Measurements from ENCODE around the gene IST1. TPM values are rescaled to one million over a fixed set of nuclear protein-coding genes. Genes with fewer than 3 reads are reported as not detected.

Gene IST1
- total RNA-seq, 1 experiment from 2014 or later, result 267 TPM

DNA sequence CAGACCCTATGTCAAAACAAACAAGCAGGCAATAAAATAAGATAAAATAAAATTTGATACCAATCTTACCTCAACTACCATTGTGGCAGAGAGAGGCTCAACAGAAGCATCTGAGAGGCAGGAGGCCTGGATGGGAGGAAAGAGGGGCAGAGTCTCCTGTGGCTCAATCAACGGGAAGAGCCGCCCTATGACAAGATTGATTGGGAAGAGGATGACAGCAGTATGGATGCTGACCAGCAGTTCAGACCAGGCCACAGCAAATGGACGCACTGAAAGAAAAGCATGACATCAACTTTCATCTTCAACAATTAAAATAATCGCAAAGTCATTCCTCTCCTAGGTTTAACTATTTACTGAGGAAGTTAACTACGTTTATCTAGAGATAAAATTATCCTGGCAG lies 57.5 kb downstream of the IST1 start:
- no peak for DNase-seq
- Histone ChIP-seq H3K27me3 (ENCODE audit: control insufficient read depth, insufficient read depth, low read length) (peaks cover 1% of the 10 kb centered on the region; the same call in 1 of the 2 replicates), H3K36me3 (replicated peaks; ENCODE audit: control insufficient read depth, insufficient read depth, low read length) (no peaks in the 10 kb centered on the region), H3K4me3 (ENCODE audit: insufficient read depth, low read depth, low read length) (no peak overlapping the region)

DNA sequence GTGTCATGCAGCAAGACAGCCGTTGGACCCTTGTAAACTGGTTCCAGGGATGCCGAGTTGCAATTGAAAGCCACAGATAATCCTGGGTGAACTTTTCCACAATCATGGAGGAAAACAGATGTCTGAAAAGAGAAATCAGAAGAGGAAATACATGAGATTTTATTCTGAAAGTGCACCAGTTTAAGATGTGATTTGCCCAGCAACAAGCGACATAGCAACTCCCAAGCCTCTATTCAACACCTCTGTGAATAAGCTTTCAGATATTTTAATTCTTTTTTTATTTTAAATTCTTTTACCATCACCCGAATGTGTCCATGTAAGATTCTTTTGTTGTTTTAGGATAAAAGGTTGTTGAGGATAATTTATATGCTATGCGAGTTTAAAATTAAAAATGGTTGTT lies 58.8 kb downstream of the IST1 start:
- DNase-seq, result no peak
- Histone ChIP-seq H3K4me3 (ENCODE audit: insufficient read depth, low read depth, low read length) (no peak overlapping the region), H3K36me3 (replicated peaks; ENCODE audit: control insufficient read depth, insufficient read depth, low read length) (no peaks in the 10 kb centered on the region), H3K27me3 (ENCODE audit: control insufficient read depth, insufficient read depth, low read length) (peaks cover 1% of the 10 kb centered on the region; the same call in 1 of the 2 replicates)

DNA sequence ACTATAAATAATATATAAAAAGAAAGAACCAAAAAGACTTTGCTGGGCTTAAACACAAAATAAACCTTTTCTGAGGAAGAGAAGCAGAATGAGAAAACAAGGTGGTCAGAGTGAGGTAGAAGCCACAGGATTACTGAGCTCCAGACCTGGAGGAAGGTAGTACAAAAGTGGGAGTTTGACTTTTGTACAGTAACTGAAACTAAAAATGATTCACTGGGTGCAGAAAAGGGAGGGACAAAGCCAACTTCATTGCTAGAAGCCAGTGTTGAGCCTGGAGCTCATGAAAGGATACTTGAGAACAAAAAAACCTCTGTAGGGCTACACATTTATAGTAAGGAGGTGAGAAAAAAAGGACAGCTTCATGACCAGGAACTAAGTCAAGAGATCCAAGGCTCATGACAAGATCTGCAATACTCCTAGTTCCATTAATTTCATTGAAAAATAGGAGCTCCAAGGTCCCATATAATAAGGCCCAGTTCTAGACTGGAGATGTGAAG lies 59.4 kb downstream of the IST1 start:
- Histone ChIP-seq H3K27me3 (ENCODE audit: control insufficient read depth, insufficient read depth, low read length) (peaks cover 1% of the 10 kb centered on the region; the same call in 1 of the 2 replicates), H3K4me3 (ENCODE audit: insufficient read depth, low read depth, low read length) (no peak overlapping the region), H3K36me3 (replicated peaks; ENCODE audit: control insufficient read depth, insufficient read depth, low read length) (no peaks in the 10 kb centered on the region)
- DNase-seq, result no peak

DNA sequence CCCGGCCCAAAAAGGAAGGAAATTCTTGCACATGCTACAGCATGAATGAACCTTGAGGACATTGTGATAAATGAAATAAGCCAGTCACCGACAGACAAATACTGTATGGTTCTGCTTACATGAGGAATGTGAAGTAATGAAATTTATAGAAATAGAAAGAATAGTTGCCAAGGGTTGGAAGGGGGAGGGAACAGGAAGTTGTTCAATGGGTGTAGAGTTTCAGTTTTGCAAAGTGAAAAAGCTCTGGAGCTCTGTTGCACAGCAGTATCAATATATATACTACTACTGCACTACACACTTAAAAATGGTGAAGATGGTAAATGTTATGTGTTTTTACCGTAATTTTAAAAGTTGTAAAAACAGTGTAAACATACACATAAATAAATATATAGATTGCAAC lies 61.2 kb downstream of the IST1 start:
- Histone ChIP-seq H3K27me3 (ENCODE audit: control insufficient read depth, insufficient read depth, low read length) (peaks cover 1% of the 10 kb centered on the region; the same call in 1 of the 2 replicates), H3K36me3 (replicated peaks; ENCODE audit: control insufficient read depth, insufficient read depth, low read length) (no peaks in the 10 kb centered on the region), H3K4me3 (ENCODE audit: insufficient read depth, low read depth, low read length) (no peak overlapping the region)
- no peak for DNase-seq

DNA sequence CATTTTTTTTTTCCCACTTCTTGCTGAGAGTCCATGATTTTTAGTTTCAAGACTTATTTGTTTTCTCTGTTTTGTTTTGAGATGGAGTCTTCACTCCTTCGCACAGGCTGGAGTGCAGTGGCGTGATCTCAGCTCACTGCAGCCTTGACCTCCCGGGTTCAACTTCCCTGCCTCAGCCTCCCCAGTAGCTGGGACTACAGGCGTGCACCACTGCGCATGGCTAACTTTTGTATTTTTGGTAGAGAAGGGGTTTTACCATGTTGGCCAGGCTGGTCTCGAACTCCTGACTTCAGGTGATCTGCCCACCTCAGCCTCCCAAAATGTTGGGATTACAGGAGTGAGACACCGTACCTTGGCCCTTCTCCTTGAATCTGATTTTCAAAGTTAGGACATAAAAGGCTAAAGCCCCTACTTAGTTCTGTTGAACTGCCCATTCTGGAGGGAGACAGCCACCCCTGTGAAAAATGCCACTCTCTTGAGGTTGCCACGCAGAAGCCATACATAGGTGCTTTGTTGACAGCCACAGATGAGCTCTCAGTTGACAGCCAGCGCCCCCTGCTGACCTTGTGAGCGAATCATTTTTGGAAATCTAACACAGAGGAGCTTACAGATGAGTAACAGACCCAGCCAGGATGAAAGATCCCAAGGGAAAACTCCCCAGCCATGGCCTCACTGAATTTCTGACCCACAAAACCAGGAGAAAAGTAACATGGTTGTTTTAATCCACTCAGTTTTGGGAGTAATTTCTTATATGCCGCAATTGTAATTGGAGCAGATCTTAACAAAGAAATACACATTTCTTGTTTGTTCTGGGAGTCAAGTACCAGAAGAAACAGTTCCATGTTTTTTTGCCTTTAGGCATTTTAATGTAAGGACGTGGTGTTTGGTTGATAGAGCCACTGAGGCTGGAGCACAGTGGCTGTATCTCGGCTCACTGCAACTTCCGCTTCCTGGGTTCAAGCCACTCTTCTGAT lies 66.0 kb downstream of the IST1 start:
- no peak overlapping the region for H3K4me3 ChIP-seq (ENCODE audit: insufficient read depth, low read depth, low read length)
- no peaks in the 10 kb centered on the region for H3K27me3 ChIP-seq (ENCODE audit: control insufficient read depth, insufficient read depth, low read length)
- no peaks in the 10 kb centered on the region for H3K36me3 ChIP-seq (replicated peaks; ENCODE audit: control insufficient read depth, insufficient read depth, low read length)
- DNase-seq, result peak; percentile 72

DNA sequence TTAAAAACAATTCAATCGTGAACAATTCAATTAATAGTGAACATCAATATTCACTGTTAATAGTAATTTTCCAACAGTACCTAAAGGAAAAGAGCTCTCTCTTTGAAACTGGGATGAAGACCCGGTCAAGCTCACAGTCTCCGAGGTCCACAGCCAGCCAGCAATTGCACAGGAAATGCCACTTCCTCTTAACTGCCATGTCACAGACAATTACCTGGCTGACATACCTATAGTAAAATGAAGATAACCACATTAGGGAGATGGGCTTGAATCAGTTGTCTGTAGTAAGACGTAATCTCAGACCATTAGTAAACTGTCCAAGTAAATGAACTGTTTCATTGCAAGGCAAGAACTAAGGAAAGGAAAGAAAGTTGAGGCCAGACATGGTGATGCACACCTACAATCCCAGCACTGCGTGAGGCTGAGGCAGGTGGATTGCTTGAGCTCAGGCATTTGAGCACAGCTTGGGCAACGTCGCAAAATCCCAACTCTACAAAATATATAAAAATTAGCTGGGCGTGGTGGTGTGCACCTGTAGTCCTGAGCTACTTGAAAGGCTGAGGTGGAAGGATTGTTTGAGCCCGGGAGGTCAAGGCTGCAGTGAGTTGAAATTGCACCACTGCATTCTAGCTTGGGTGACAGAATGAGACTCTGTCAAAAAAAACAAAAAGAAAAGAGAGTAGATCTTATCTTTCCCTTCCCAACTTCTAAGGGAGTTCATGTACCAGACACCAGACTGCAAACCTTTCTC lies 68.0 kb downstream of the IST1 start:
- H3K4me3 ChIP-seq (ENCODE audit: insufficient read depth, low read depth, low read length), result no peak overlapping the region
- H3K36me3 ChIP-seq (replicated peaks; ENCODE audit: control insufficient read depth, insufficient read depth, low read length), result no peaks in the 10 kb centered on the region
- H3K27me3 ChIP-seq (ENCODE audit: control insufficient read depth, insufficient read depth, low read length), result no peaks in the 10 kb centered on the region
- no peak for DNase-seq

DNA sequence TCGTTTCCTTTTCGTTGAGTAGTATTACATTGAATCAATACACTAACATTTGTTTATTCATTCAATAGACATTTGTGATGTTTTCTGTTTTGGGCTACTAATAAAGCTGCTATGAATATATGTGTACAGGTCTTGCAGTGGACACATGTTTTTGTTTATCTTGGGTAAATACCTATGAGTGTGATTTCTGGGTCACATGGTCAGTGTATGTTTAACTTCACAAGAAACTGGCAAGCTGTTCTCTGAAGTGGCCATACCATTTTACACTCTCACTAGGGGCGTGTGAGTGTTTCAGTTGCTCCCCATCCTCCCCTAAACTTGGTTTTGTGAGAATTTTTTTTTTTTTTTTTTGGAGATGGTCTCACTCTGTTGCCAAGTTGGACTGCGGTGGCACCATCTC lies 69.9 kb downstream of the IST1 start:
- no peak for DNase-seq
- H3K36me3 ChIP-seq (replicated peaks; ENCODE audit: control insufficient read depth, insufficient read depth, low read length), result no peaks in the 10 kb centered on the region
- no peaks in the 10 kb centered on the region for H3K27me3 ChIP-seq (ENCODE audit: control insufficient read depth, insufficient read depth, low read length)
- no peak overlapping the region for H3K4me3 ChIP-seq (ENCODE audit: insufficient read depth, low read depth, low read length)

DNA sequence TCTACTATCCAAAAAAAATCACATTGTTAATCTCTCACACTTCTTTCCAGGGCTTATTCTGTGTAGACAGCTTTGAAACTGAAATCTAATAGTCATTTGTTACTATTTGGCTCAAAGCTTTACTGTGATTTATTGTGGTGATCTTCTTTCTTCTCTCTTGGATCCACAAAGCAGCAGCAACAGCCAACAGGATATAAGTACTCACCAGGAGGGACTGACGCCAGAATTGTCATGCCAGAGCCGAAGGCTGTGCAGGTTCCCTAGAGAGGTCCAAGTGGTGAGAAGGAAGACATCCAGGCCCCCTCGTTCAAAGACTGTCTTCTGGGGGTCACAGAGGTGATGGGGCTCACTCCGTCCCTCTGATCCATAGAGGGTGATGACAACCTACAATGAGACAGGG lies 71.6 kb downstream of the IST1 start:
- no peak for DNase-seq
- no peak overlapping the region for H3K4me3 ChIP-seq (ENCODE audit: insufficient read depth, low read depth, low read length)
- no peaks in the 10 kb centered on the region for H3K36me3 ChIP-seq (replicated peaks; ENCODE audit: control insufficient read depth, insufficient read depth, low read length)
- no peaks in the 10 kb centered on the region; the same call in 1 of the 2 replicates for H3K27me3 ChIP-seq (ENCODE audit: control insufficient read depth, insufficient read depth, low read length)

DNA sequence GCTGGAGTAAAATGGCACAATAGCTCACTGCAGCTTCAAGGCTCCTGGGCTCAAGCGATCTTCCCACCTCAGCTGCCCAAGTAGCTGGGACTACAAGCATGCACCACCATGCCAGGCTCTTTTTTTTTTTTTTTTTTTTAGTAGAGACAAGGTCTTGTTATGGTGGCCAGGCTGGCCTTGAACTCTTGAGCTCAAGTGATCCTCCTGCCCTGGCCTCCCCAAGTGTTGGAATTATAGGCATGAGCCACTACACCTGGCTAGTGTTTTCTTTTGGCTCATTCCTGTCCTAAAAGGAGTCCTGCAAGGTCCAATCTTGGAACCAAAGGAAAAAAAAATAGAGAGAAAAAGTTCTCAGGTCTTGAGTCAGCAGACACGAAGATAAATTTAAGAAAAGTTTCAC lies 74.0 kb downstream of the IST1 start:
- Histone ChIP-seq H3K27me3 (ENCODE audit: control insufficient read depth, insufficient read depth, low read length) (no peaks in the 10 kb centered on the region; the same call in 1 of the 2 replicates), H3K36me3 (replicated peaks; ENCODE audit: control insufficient read depth, insufficient read depth, low read length) (no peaks in the 10 kb centered on the region), H3K4me3 (ENCODE audit: insufficient read depth, low read depth, low read length) (no peak overlapping the region)
- DNase-seq, result no peak

DNA sequence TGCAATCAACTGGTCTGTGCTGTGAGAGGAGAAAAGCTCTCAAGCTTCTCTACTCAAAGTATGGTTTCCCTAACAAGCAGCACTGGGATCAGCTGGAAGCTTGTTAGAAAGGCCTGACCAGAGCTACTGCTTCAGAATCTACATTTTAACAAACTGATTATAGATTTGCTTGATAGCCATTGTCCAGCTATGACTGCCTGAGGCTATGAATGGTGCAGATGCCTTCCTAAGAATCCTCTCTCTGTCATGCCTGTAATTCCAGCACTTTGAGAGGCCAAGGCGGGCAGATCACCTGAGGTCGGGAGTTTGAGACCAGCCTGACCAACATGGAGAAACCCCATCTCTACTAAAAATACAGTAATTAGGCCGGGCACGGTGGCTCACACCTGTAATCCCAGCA lies 76.2 kb downstream of the IST1 start:
- no peaks in the 10 kb centered on the region; the same call in 1 of the 2 replicates for H3K27me3 ChIP-seq (ENCODE audit: control insufficient read depth, insufficient read depth, low read length)
- no peaks in the 10 kb centered on the region for H3K36me3 ChIP-seq (replicated peaks; ENCODE audit: control insufficient read depth, insufficient read depth, low read length)
- no peak for DNase-seq
- H3K4me3 ChIP-seq (ENCODE audit: insufficient read depth, low read depth, low read length), result no peak overlapping the region

DNA sequence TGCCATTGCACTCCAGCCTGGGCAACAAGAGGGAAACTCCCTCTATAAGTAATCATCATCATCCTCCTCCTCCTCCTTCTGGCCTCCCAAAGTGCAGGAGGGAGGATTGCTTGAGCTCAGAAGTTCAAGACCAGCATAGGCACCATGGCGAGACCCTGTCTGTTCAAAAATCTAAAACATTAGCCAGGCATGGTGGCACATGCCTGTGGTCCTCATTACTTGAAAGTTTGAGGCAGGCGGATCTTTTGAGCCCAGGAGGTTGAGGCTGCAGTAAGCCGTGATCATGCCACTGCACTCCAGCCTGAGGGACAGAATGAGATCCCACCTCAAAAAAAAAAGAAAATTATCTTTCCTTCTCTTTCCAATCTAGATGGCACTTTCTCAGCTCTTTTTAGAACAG lies 77.0 kb downstream of the IST1 start:
- Histone ChIP-seq H3K36me3 (replicated peaks; ENCODE audit: control insufficient read depth, insufficient read depth, low read length) (no peaks in the 10 kb centered on the region), H3K4me3 (ENCODE audit: insufficient read depth, low read depth, low read length) (no peak overlapping the region), H3K27me3 (ENCODE audit: control insufficient read depth, insufficient read depth, low read length) (no peaks in the 10 kb centered on the region; the same call in 1 of the 2 replicates)
- no peak for DNase-seq

DNA sequence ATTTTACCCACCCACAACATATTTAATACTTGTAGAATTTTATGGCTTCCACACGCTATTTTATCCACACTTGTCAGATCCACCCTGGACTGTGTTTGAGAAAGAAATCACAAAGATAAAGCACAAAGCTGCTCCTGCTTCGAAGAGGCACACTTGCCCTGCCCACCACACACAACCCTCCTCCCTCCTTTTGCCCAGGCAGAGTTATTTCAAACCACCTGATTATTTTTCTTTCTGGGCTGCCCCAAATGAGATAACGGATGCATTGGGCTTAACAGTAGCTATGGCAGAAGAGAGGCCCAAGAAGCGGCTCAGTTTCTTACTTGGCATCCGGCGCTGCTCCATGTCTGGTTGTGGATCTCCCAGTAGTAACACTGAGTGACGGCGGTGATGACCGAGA lies 77.7 kb downstream of the IST1 start:
- Histone ChIP-seq H3K27me3 (ENCODE audit: control insufficient read depth, insufficient read depth, low read length) (no peaks in the 10 kb centered on the region; the same call in 1 of the 2 replicates), H3K36me3 (replicated peaks; ENCODE audit: control insufficient read depth, insufficient read depth, low read length) (no peaks in the 10 kb centered on the region), H3K4me3 (ENCODE audit: insufficient read depth, low read depth, low read length) (no peak overlapping the region)
- no peak for DNase-seq

DNA sequence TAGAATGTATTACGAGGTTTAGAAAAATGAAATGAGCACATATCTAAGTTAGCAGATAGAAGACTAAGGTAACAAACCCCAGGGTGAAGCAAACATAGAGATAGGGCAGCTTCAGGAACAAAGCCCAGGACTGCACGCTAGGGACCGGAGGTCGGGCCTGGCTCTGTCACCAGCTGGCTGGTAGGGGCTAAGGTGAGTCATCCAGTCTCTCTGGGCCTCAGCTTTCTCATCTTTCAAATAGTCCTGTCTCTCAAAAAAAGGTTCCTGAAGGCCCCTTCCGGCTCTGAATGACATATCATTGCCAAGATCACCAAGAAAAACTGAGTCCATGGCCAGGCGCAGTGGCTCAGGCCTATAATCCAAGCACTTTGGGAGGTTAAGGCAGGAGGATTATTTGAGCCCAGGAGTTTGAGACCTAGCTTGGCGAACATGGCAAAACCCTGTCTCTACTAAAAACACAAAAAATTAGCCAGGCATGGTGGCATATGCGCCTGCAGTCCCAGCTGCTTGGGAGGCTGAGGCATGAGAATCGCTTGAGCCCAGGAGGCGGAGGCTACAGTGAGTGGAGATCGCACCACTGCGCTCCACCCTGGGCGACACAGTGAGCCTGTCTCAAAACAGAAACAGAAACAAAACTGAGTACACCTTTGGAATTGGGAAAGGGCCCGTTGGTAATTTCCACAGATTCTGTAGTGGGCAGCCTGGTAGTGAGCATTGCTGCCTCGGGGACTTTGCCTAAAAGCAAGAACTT lies 78.9 kb downstream of the IST1 start:
- no peak for DNase-seq
- H3K27me3 ChIP-seq (ENCODE audit: control insufficient read depth, insufficient read depth, low read length), result no peaks in the 10 kb centered on the region; the same call in 1 of the 2 replicates
- no peaks in the 10 kb centered on the region for H3K36me3 ChIP-seq (replicated peaks; ENCODE audit: control insufficient read depth, insufficient read depth, low read length)
- H3K4me3 ChIP-seq (ENCODE audit: insufficient read depth, low read depth, low read length), result no peak overlapping the region
